NCI-H510A treated with DMSO at 0.1 percent for 48 hours (cell line): Measurements from ENCODE around the gene RMDN2.
A peak's percentile ranks its signal among the peaks of the same experiment; 100 is the strongest.

Experiments
- DNase-seq: peaks from one replicate; lab custom pipeline; 2025; lab: John Stamatoyannopoulos, UW

The RMDN2 gene

GRCh38 chr2:38039121-38039910 is 114.2 kb downstream of the RMDN2 start:
- no peak for DNase-seq

GRCh38 chr2:38045811-38046210 is 120.7 kb downstream of the RMDN2 start:
- no peak for DNase-seq

DNA sequence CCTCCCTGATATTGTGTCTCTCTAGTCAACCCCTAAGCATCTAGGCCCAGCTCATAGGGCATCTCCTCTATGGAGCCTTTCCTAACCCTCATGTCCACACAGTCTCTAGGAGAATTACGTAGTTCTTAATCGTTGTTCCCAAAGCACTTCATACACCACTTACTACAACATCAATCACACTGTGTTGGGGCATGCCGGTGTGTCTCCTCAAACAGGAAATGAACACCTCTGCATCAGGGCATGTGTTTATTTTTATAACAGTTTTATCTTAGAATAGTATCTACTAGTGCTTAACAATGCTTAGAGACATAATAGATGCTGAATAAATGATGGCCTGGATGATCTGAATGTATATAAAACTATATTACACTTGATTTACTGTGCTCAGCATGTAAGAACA is 131.1 kb downstream of the RMDN2 start:
- DNase-seq = peak; percentile 9

DNA sequence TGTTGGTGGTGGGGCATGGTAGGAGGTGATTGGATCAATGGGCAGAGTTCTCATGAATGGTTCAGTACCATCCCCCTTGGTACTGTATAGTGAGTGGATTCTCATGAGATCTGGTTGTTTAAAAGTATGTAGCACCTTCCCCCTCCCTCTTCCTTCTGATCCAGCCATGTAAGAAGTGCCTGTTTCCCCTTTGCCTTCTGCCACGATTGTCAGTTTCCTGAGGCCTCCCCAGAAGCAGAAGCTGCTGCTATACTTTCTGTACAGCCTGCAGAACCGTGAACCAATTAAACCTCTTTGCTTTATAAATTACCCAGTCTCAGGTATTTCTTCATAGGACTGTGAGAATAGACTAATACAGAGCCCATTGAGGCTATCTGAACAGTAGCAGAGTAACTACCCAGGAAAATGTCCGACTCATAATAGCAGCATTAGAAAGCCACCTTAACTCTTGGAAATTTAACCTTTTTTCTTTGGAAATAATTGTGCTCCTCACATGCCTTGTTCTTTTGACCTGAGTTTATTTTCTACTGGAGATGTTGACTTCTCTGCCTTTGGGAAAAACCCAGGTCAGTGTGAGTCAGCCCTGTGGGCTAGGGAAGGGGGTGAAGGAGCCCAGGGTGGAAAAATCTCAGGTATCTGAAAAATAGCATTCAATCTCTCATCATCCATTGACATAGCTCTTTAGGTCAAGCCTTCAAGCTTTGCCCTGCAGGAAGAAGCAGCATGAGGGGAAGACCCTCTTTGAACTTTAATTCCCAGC is 132.7 kb downstream of the RMDN2 start:
- no peak for DNase-seq

DNA sequence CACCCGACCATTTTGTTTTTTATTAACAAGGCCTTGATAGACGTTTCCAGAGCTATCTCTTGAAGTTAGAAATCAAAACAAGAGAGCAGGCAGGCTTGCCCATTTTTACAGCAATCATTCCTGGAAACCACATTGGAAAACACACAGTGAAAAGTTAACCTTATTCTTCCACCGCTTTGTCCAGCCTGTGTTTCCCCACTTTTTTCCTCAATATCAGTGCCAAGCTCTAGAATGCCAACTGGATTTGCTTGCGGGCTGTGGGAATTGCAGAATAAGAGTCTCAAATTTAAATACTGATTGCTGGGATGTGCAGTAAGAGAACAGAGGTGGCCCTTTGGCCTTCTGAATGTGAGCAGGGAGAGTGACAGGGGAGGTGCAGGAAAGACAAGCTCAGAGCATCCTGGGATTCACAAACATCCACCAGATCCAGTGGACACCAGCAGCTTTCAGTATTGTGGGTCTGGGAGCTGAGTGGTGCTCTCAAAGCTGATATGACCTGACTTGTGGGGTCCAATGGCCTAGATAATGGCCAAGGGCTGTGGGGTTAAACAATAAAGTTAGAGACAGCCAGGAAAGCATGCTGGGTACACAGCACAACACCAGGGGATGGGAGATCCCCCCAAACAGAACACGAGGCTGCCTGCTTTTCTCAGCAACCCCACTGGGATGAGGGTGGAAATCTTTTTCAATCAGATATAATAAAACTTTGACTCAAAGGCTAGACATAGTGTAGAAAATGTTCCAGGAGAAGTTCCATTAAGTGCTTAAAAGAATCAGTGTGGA is 135.3 kb downstream of the RMDN2 start:
- no peak for DNase-seq

DNA sequence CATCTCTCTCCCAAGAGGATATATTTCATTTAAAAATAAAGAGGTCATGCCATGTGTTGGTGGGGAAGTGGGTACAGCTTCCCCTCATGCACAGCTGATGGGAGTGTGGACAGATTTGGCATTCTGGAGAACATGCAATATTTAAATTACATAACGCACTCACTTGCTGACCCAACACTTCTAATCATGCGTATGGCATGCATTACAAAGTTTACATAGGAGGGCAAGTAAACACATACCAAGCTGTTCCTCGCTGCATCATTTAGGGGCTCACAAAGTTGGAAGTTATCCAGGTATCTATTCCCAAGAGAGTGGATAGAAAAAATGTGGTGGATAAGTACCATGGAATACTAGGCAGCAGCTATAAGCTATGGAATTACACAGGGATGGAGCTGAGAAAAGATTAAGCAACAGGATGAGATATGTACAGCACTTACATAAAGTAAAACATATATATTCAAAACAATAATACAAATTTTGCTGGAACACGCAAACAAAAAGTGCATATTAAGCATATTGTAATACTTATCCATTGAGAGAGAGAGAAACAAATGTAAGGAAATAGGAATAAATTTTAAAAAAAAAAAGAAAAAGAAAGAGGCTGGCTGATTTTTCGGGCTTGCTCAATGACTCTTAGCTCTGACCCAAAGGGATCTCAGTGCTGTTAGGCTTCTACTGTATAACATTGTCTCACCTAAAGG is 139.9 kb downstream of the RMDN2 start:
- DNase-seq = no peak

- no peak for DNase-seq
These were observed 140.5 kb downstream of the RMDN2 start for GRCh38 chr2:38065502-38066135.

GRCh38 chr2:38066421-38067115 is 141.5 kb downstream of the RMDN2 start:
- no peak for DNase-seq
